Measurements from ENCODE around the gene UBB.

DNA sequence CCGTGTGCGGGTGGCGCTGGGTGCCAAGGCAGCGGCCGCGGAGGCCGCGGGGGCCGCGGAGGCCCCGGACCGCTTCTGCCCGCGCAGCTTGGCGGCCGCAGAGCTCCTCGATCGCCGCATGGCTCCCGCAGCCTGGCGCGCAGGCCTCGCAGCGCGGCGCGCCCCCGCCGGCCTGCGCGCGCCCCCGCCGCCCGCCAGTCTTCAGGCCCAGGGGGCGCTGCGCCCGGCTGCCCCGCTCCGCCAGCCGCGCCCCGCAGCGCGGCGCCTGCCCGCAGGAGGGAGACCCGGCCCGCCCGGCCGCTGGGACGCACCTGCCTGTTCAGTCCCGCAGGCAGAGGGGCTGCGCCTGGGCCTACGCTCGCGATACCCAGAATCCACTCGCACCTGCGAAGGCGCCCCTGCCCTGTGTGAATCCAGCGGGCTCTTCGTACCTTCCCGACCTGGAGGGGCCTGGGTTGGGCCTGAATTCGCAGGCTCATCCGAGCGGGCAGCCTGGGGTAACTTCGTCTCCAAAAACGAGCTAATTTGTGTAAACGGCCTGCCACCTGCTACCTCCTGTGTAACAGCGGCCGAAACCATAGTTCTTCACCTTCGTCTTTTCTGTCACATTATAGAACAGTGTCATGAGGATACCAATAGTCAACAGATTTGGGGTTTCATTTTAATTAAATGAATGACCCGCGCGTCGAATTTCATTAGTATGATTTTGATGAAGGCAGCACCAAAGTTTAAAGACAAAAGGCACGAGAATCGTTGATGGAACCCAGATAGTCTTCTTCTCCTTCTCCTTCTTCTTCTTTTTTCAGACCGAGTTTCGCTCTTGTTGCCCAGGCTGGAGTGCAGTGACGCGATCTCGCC lies 27.3 kb upstream of the UBB start, which contains the start of gene CENPV:
- TF ChIP-seq, protein P1, sequence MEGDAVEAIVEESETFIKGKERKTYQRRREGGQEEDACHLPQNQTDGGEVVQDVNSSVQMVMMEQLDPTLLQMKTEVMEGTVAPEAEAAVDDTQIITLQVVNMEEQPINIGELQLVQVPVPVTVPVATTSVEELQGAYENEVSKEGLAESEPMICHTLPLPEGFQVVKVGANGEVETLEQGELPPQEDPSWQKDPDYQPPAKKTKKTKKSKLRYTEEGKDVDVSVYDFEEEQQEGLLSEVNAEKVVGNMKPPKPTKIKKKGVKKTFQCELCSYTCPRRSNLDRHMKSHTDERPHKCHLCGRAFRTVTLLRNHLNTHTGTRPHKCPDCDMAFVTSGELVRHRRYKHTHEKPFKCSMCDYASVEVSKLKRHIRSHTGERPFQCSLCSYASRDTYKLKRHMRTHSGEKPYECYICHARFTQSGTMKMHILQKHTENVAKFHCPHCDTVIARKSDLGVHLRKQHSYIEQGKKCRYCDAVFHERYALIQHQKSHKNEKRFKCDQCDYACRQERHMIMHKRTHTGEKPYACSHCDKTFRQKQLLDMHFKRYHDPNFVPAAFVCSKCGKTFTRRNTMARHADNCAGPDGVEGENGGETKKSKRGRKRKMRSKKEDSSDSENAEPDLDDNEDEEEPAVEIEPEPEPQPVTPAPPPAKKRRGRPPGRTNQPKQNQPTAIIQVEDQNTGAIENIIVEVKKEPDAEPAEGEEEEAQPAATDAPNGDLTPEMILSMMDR (IDR thresholded peaks at IDR 0.05): no peak
- no peak for TF ChIP-seq POLR2A (IDR thresholded peaks at IDR 0.05)
- TF ChIP-seq POLR2AphosphoS5 (IDR thresholded peaks at IDR 0.05): no peak
